ENCODE results near the gene C8G.

The C8G gene

DNA sequence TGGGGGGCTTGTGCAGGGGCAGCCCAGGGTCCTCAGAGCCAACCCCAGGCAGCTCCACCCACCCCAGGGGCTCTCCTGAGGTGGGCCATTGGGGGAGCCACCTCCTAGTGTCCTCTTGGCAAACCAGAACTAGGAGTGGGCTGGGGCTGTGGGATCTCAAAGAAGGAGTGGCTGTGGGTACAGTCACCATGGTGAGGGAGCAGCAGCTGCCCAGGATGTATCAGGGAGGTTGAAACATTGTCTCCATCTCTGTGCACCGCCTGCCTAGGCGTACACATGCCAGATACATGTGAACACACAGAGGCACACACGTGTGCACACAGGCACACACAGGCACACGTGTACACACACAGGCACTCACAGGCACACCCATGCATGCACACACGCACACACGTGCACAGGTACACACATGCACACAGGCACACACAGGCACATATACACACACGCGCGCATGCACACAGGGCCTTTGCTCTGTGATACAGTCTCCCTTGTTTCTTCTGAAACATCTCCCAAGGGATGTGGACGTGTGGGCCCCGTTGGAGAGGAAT is 17.7 kb downstream of the C8G start:
- DNase-seq (ENCODE audit: extremely low spot score, insufficient read length, low read depth) (no peak), FAIRE-seq (no peak)

DNA sequence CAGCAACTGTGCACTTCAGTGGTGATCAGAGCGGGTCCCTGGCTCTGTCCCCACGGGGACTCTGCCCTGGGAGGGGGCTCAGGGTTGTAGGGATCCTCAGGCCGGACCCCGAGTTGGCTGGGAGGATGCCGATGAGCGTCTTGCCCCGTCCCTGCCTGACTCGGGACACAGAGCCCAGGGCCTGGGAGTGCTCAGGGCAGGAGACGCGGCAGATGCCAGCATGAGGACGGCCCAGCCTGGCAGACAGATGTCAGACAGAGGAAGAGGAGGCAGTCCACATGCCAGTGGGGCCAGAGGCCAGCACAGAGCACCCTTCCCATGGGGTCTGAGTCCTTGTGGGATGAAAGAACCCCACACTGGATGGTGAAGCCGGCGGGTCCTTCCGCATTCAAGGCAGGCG is 18.3 kb downstream of the C8G start:
- DNase-seq (ENCODE audit: extremely low spot score, insufficient read length, low read depth) = no peak
- no peak for FAIRE-seq

- DNase-seq (ENCODE audit: extremely low spot score, insufficient read length, low read depth) (no peak), FAIRE-seq (no peak)
Observed at GRCh38 chr9:136963751-136964150, 18.7 kb downstream of the C8G start.

GRCh38 chr9:136964171-136964689 is 19.2 kb downstream of the C8G start:
- FAIRE-seq (no peak), DNase-seq (ENCODE audit: extremely low spot score, insufficient read length, low read depth) (no peak)

- no peak for DNase-seq (ENCODE audit: extremely low spot score, insufficient read length, low read depth)
- no peak for FAIRE-seq
Observed at GRCh38 chr9:136964833-136965422, 19.9 kb downstream of the C8G start.

- DNase-seq (ENCODE audit: extremely low spot score, insufficient read length, low read depth) (no peak), FAIRE-seq (no peak)
Observed at GRCh38 chr9:136965771-136966484, 20.9 kb downstream of the C8G start.

DNA sequence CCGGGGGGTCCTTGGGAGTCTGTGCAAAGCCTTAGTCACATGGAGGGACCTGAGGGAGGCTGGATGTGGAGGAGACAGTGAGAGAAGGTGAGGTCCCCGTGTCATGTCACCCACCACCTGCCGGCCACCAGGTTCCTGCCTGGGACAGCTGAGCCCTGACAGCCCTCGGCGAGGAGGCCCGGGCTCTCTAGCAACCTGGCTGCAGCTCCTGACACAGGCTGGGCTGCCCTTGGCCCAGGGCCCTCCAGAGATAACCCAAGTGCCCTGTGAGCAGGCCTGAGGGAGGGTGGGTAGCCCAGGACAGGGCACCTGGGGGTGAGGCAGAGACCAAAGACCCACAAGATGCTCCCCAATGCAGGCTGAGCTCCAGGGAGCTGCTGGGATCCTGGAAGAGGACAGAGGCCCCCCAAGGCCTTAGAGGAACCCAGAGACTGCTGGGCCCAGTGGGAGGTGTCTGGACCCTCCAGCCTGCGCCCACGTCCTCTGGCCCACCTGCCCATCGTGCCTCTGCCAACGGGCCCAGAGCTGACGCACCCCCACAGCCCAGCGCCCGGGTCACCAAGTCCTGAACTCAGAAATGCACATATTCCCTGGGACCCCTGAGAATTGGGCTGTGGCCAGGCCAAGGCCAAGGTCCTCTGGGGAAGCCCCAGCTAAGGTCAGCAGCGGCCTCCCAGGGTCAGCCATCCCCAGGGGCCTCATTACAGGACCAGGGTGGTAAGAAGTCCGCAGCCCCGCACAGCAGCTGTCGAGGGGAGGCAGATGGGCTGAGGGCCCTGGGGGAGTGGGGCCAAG is 23.5 kb downstream of the C8G start:
- no peak for FAIRE-seq

GRCh38 chr9:136969150-136969549 is 24.1 kb downstream of the C8G start:
- FAIRE-seq (no peak), DNase-seq (ENCODE audit: extremely low spot score, insufficient read length, low read depth) (no peak)

More for the DNA sequence above, 23.5 kb downstream of the C8G start:
- DNase-seq (ENCODE audit: extremely low spot score, insufficient read length, low read depth) = no peak

GRCh38 chr9:136969774-136970173 is 24.7 kb downstream of the C8G start:
- FAIRE-seq (no peak), DNase-seq (ENCODE audit: extremely low spot score, insufficient read length, low read depth) (no peak)

DNA sequence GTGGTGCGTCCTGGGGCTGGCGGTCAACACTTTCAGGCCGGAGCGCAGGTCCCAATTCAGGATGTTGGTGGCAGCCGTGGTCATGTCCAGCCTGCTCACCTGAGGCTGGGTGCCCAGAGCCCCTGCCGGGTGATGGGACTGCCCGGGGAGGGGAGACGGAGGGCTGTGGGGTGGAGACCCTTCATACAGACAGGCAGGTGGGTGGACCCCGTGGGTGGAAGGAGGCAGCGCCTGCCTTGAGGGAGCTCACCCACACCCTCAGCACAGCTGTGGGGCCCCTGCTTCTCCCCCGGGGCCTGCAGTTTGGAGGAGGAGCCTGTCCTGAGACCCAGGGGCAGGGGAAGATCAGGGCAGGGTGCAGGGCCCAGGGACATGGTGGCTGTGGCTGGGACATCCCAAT is 25.3 kb downstream of the C8G start:
- DNase-seq (ENCODE audit: extremely low spot score, insufficient read length, low read depth) = no peak
- FAIRE-seq = no peak

GRCh38 chr9:136971746-136972145 is 26.7 kb downstream of the C8G start:
- DNase-seq (ENCODE audit: extremely low spot score, insufficient read length, low read depth) = no peak
- FAIRE-seq = no peak

DNA sequence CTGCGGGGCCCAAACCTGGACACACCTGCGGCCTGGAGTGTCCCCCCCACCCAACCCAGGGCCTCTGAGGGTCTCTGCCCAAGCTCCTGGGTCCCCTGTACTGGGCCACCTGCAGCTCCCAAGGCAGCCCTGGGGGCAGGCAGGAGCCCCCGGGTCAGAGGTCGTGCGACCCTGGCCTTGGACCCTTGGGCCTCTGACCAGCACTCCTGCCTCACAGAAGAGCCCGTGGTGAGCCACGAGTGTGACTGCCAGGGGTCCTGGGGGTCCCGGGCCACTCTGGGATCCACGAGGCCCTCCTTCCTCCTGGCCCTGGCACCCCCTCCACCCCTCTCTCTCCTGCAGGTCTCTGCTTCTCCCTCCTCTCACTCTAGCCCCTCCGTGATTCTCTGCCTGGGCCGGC is 27.3 kb downstream of the C8G start:
- DNase-seq (ENCODE audit: extremely low spot score, insufficient read length, low read depth) (no peak), FAIRE-seq (no peak)

DNA sequence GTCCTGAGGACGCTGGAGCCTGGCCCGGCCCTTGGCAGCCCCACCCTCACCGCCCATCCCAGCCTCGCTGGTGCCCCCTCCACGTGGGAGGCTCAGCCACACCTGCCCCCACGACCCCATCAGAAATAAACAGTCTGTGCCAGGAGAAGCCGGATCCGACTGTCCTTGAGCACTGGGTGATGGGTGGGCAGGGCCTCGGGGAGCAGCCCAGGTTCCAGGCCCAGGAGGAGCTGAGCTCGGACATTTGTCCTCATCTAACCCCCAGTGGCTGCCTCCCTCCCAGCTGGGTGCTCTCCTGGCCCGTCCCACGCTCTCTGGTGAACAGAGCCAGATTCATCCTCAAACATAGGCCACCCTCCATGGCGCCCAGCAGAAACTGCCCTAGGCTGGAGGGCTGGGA is 27.7 kb downstream of the C8G start:
- no peak for DNase-seq (ENCODE audit: extremely low spot score, insufficient read length, low read depth)
- no peak for FAIRE-seq

GRCh38 chr9:136973618-136974617 is 28.9 kb downstream of the C8G start:
- no peak for FAIRE-seq
- no peak for DNase-seq (ENCODE audit: extremely low spot score, insufficient read length, low read depth)

DNA sequence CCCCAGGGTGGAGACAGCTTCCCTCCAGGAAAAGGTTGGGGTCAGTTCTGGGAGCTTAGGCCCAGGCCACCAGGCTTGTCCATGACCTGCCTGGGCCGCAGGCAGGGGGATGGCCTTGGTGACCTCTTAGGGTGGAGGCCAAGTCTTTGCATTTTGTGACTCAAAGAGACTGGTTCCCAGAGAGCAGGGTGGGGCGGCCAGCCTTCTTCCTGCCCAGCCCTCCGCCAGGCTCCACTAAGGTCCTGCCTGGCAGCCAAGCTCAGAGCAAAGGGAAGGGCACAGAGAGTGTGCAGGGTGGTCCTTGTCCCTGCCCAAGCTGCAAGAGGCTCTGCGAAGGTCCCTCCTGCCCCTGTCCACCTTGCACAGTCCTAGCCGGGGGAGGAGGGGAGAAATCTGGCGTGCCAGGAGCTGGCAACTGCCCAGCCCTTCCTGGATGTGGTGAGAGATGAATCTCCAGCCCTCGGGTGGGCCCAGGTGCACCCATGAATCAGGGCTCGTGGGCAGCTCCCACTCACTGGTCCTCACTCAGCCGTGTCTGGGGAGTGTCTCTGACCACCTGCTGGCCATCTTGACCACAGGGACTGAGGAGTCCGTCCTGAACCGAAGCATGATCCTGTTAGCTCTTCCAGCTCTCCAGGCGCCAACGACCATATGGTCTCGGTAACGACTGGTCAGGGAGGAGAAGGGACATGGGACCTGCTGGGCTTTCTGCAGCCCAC is 29.9 kb downstream of the C8G start:
- FAIRE-seq = no peak
- no peak for DNase-seq (ENCODE audit: extremely low spot score, insufficient read length, low read depth)

DNA sequence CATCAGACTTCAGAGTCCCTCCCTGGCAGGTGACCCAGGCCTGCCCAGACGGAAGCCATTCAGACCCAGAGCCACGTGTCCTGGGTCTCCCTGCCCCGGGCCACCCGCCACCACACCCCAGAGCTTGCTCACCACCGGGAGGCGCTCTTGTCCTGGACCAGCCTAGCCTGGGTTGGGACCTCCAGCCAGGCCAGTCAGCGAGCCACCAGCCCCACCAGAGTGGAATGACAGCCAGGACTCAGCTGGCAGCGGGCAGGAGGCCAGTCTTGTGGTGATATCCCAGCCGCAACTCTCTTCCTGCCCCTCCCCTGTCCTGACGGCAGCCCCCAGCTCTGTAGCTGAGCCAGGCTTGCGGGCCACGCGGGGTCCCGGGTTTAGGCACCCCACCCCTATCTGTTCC is 30.6 kb downstream of the C8G start:
- no peak for FAIRE-seq
- no peak for DNase-seq (ENCODE audit: extremely low spot score, insufficient read length, low read depth)

DNA sequence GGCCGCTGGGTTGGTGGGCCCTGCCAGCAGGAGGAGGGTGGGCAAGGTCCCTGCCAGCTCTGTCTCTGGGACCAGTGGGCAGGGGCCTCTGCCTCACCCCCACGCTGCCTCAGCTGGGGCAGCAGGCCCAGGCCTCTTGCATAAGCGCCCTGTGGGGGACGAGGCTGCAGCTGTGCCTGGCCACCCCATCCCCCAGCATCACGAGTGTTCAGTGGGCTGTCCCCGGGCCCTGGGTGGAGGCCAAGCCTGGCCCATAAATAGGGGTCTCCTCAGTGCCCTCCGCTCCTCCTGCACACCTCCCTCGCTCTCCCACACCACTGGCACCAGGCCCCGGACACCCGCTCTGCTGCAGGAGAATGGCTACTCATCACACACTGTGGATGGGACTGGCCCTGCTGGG is 32.2 kb downstream of the C8G start, which contains the start of gene PTGDS:
Gene PTGDS (plus strand): TSS at position 282 of the 400 bp plus-strand sequence. CDS start 75 bp downstream, at position 357.
- DNase-seq (ENCODE audit: extremely low spot score, insufficient read length, low read depth) = no peak
- FAIRE-seq = no peak

DNA sequence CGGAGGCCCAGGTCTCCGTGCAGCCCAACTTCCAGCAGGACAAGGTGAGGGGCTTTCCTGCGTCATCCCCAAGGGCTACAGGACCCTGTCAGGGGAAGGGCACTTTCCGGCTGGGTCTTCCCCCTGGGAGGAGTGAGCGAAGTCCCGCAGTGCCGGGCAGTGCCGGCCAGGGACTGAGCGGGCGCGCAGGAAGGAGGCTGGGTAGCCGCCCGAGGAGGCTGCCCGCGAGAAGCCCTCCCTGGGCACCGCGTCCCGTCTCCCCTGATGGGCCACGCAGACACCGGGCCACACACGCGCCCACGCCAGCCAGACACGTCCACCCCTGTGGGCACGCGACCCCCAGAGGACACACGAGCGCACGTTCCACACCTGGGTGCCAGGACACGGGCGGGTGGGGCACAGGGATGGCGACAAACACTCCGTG is 32.6 kb downstream of the C8G start:
- FAIRE-seq (no peak), DNase-seq (ENCODE audit: extremely low spot score, insufficient read length, low read depth) (no peak)
